NCI-H1436 (cell line): ENCODE data around the gene SLC22A3.
"Not testable (repeated sequence)": the region's sequence is repeated elsewhere in the genome, so short reads cannot be mapped to it uniquely, and the experiment has no call there.

ENCODE experiments used
- DNase-seq: peaks from one replicate; lab custom pipeline; 2025; lab: John Stamatoyannopoulos, UW

The SLC22A3 gene

DNA sequence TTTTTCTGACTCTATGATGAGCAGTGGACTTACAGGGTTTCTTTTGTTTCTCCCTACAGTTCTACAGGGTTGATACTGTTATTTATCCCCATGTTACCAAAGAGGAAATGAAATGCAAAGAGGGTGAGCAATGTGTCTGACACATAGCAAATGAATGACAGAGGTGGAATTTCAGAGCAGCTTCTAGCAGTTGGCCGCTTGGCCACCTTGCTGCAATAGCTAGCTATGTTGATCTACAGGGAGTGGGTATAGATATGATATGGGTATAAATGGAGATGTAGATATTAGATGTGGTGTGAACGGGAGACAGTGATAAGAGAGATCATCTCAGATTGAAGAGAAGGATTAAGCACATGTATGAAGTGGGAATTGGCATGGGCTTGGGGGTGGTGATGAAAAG lies 10.9 kb upstream of the SLC22A3 start:
- DNase-seq: no peak

DNA sequence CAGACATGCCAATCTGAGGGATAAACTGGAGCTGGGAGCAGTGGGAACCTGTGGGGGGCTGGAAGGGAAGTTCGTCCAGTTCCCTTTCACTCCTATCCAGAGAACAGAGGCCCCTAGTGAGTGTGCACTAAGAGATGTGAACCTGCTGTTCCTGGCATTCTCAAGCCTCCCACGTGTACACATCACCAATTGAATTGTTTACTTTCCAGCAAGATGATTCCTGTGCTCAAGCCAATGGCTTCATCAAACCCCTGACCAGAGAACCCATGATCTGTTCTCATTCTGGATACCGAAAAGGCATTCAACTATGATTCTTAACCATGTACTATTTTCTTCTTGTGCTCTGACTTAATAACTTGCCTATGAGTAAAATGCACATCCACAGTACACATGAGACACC lies 10.2 kb upstream of the SLC22A3 start:
- no peak for DNase-seq

DNA sequence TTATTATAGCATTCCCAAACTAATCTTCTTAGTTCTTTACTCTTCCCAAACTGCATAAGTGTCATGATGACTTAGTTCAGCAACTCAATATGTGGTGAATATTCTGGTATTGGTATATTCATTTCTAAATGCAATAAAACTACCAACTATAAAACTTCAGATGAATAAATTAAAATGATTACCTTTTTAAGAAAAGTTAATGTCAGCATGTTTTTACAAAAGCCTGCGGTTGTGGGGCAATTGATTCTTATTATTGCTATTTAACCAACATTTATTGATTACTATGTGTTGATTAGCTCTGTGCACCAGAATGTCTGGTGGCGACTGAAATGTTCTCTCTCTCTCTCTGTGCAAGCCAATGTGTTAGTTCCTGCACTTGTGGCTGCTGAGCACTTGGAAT lies 5.0 kb upstream of the SLC22A3 start:
- DNase-seq: no peak

DNA sequence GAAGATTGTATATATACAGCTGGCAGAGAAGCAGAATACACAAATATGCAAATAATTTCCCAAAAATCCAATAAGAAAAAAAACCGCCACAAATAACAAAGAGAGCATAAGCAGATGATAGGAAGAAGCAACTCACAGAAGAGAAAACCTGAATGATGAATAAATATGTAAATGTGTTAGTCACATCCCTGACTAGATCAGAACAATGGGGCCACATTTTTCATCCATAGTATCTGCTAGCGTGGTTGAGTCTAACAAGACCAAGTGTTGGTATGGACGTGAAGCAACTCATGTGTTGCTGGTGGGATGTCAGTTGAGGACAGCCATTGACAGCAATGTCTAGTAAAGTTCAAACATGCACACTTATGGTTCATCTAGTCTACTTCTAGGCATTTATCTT lies 3.9 kb upstream of the SLC22A3 start:
- DNase-seq: no peak

DNA sequence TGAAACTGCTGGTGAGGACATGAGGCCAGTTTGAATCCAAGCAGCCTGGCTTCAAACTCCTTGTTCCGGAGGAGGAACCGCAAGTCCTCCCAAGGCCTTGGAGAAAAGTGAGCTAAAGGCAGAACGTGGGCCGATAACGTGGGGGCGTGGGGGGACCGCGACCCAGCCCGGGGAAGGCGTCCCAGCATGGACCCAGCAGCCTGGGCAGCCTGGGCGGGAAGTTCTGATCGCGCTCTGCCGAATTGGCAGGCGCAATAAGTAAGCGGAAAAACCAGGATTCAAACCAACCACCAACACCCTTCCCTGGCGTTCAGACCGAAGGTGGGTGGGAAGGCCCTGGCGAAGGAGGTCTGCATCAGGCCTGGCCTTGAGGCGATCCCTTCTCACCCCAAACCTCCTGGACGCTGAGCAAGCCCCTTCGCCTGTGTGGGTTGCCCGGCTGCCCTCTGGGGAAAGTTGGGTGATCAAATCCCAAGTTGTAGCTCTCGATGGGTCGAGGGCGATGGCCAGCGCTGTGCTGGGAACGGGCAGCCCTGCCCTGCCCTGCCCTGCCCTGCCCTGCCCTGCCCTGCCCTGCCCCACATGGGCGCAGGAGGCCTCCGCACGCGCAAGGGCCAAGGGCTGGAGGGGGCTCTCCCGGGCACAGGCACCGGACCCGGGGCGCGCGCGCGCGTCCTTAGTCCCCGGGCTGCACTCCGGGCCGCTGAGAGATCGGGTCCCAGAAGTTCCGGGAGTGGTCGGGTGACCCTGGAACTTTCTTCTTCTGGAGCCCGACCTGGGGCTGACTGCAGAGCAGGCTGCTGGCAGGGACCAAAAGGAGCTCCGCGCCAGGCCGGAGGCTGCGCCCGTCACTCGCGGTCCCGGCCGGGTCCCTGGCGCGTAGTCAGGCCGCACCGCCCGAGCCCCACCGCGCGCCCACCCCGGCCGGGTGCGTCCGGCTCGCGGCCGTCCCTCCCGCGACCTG lies 637 bp upstream of the SLC22A3 start:
- no peak for DNase-seq

DNA sequence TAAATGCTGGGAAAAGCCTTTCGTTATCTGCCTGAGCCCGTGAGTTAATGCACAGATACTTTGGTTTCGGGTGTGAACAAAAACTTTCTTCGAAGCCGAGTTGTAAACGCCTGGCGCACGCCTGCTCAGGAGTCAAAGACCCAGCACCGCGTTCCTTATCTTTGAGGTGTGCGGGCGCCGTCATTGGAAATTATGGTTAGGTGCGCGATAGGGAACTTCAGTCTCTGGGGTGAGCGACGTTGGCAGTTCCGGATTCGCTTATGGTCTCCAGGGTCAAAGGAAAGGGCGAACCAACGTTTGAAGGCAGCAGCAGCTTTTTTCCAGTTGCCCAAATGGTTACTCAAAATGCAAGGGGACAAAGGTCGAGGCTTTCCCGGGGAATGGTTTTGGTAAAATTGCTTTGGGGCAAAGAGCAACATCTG lies 853 bp downstream of the SLC22A3 start:
- DNase-seq: no peak

DNA sequence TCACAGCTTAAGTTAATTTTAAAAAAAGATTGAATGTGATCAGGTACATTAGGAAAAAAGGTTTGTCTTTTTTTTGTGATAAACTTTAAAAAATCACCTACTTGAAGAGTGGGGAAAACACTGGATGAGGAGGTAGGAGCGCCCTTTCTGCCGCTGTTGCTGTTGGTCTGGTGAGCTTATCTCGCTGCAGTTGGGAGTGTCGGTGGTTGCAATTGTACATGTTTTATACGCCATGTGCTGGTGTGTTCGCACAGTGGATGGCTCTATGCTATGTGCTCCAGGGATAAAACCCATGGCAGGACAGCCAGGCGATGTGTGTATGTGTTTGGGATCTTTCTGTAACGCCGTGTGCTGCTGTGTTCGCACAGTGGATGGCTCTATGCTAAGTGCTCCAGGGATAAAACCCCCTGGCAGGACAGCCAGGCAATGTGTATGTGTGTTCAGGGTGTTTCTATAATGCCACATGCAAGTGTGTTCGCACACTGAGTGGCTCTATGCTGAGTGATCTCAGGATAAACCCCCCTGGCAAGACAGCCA lies 1.7 kb downstream of the SLC22A3 start:
- DNase-seq: no peak

DNA sequence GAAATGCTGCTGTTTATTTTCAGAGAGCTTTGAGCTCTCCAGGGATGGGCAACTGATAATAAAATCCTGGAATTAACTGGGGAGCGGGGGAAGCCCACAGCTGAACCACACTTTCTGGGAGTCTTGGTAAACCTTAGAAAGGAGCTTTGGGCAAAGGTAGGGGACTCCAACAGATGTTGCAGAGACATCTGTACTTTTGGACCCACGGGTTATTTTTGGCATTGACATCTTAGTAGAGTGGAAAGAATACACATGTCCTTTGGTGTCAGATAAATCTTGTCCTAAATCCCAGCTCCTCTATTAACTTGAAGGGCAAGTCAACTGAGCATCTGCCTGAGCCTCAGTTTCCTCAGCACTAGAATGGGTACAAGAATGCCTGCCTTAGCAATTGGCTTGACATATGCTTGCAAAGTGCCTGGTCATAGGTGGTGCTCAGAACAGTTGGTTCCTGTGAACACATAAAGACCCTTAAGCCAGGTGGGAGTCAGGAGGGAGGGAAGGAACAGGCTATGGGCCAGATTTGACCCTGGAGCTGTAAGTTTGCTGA lies 5.8 kb downstream of the SLC22A3 start:
- DNase-seq: no peak

DNA sequence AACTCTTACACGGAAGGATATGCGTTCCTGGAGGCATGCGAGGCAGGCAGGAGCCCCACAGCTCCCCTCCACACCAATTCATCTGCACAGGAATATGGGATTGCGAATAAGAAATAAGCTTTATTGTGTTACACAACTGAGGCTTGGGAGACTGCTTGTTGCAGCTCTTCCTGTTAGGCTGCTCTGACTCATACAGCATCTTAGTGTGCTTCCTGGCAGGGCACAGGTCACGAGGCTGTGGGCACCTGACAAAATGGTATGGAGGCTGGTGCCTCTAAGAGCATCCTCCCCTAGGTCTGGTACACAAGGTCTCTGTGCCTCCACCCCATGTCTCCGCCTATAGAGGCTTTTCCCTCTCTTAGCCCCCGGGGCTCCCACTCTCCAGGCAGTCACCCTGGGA lies 6.8 kb downstream of the SLC22A3 start:
- no peak for DNase-seq

DNA sequence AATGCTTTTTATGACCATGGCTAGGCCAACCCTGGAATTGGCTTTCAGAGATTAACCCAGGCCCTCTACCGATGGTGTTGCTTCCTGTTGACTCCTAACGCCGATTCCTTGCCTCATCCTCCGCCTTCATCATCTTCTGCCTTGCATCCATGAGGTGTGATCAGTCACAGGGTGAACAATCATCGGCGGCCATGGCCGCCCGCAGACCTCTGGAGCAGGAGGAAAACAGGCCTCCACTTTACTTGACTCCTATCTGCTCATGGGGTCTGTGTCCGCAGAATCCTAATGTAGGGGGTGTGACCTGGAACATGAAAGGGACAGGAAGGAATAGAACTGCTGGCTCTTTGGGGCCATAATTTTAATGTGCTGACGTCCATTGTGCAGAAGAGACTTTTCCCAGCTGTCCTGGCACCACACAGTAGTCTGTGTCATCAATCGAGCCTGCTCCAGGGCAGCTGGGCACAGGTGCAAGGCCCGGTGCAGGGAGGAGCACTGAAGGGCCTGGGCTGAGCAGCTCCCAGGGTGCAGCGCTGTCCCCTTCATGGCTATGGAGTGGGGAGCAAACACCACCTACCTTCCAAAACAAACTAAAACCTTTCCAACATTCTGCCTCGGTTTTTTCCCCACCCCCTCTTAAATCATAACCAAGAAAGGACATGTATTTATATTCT lies 8.0 kb downstream of the SLC22A3 start:
- DNase-seq: no peak

DNA sequence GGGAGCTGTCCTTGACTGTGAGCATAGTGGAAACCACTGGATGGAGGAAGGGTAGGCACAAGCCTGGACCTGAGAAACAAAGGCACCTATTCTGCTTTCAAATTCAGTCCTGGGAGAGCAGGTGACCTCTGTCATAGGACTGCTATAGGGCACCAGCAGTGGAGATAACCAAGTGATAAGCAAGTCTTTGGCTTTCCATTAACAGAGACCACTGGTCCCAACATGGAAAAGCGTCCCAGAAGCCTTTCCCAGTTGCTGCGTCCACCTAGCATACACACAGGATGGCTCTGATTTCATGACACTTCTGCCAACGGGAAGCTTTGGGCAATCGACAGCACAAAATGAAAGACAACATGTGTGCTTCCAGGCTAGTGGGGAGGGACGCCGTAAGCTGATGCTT lies 8.9 kb downstream of the SLC22A3 start:
- DNase-seq: no peak

DNA sequence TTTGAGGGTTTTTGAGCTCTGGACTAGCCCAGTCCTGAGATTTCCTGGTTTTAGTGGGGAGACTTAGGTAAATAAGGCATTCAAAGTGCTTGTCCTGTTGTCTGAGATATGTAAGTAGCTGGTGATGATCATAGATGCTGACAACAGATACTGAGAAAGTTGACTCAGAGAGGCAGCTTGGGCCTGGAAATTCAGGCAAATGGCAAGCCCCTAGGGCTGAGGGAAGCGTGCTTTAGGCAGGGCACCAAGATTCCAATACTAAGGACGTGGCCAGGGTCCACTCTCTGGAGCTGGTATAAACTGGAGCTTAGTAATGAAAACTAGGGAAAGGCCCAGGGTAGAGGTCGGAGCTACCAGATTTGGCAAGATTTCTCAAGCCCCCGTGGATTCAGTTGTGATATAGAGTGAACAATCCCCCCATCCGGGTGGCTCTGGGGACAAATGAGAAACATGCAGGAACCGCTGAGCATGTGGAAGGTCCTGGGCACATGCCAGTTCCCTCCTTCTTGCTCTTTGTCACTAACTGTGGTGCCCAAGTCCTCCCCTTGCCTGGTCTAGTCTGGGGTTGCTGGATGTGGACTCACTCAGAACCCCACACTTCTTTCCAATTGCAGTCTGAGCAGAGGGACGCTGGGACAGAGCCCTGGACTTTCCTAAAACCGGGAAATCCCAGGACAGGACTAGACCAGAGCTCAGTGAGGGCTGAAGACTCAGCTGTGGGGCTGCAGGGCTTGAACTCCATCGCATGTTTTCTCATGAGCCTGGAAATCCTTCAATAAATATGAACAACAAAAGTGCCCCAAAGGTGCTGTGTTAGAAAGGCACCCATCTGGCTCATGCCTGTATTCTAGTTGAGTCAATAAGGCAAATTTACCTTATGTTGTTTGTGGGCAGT lies 10.3 kb downstream of the SLC22A3 start:
- DNase-seq: no peak

DNA sequence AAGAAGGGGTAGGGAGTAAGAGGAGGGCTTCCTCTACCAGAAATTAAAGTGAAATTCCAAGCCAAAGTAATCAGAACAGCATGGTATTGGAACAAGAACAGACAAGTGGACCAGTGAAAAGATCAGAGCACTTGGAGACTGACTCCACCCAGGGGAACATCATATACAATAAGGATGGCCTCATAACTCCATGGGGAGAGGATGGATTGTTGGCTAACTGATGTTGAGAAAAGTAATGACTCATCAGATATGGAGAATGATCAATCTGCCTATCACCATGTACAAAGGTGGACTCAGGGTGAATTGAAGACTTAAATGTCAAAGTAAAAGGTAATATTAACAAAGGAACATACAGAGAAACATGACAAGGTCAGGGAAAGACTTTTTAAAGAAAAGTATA lies 12.8 kb downstream of the SLC22A3 start:
- no peak for DNase-seq

DNA sequence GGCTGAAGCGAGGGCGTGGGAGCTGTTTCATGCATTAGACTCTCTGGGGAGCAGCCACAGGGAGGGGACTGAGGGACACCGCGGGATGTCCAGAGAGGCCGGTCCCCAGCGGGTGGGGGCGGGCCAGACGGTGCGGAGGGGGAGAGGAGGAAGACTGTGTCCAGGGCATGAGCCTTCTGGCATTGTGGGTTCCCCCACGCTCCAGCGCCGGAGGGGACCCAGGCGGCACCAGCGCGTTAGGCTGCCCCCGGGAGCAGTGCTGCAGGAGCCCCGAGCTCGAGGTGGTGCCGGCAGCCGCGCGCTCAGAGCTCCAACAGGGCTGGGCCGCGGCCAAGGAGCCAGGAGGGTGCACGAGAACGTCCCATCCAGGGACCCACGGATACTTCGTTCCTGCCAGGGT lies 14.4 kb downstream of the SLC22A3 start:
- no peak for DNase-seq

DNA sequence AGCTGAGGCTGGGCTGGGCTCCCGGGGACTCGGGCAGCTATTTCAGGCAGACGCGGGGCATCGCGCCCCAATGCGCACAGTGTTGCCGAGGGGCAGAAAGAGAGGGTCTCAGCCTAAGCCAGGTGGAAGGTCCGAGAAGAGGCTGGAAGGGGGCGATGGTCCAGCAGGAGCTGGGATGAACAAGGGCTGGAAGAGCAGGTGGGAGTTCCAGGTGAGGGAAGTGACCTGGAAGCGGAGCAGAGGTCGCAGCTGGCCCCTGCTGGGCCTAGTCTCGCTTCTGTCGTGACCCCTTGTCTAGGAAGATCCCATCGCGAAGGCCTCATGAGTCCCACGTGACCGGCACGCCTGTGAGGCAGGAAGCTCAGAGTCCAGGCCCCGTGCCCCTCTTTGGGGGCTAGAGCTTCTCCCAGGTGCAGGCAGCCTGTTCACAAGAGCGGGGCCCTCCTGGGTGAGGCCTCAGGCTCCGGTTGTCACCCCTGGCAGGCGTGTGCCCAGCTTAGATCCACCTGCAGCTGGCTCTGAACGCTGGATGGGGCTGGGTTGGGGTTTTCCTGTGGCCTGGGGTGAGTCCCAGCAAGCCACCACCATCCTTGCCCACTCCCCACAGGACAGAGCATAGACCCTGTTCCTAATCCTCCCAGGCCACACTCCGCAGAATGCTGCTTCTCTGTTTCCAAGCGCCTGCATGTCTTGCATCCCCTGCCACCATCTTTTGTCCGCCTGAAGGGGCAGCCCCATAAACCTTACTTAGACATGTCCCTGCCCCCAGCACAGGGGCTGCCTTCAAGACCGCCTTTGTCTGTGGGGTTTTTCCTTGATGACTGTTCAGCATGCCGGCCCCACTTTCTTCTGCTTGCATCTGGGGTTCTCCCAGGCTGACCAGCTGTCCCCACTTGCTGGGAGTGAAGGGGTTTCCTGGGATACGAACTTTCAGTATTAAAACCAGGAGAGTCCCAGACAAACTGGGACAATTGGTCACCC lies 15.1 kb downstream of the SLC22A3 start:
- DNase-seq: no peak

DNA sequence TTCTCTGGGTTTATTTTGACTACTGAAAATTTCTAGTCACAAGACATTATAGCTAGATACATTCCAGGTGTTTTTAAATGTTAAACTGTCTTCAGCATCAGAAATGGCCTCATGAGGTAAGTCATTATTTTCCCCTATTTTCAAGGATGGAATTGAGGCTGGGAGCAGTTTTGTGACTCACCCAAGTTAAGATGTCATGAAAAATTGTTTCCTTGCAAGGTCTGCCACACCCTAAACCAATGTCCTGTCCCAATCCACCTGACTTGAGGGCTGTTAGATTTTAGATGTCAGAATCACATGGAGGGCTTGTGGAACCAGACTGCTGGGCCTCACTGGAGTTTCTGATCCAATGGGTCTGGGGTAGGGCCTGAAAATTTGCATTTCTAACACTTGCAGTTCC lies 16.9 kb downstream of the SLC22A3 start:
- no peak for DNase-seq

DNA sequence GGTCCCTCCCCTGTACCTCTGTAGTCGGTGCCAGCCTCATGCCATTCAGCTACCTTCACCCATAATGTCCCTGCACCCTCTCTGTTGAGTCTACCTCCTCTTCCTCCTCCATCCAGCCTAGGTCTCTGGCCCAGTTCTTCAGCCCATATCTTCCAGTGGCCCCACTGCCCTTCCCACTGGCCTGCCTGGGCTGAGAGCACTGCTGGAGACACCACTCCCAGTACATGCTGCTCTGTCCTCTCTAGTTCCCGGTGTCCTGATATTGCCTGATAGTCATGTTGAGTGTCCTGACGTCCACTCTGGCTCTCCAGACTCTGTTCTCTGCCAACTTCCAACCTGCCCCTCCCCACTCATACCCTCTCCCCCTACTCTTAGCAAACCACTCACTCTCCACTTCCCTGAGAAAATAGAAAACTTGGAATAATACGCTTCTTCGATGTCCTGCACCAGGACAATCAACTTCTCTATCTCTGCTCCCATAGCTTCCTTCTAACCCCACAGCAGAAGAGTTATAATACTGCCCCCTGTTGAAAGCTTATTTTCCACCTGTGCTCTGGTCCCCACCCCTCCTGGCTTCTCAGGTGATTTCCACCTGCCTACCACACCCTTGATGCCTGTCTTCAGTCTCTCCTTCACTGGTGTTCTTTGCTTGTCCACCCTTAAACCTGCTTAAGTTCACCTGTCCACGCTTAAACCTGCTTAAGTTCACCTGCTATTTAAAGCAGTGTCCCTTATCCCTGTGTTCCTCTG lies 19.8 kb downstream of the SLC22A3 start:
- no peak for DNase-seq

DNA sequence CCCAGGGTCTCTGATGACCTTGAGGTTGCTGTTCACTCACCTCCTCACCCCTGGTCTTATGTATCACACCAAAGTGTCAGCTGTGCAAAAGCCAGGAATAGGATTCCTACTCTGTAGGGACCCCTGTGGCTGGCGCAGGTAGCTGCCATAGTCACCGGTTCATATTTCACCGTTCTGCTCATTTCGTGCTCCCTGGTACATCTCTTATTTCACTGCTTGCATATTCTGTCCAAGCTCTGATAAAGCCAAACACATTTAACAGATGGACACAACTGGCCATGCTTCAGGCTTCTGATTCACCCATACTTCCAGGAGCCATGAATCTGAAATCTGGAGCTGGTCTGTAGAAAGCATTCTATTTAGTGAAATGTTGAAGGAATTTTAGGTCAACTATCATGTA lies 20.5 kb downstream of the SLC22A3 start:
- DNase-seq: no peak

DNA sequence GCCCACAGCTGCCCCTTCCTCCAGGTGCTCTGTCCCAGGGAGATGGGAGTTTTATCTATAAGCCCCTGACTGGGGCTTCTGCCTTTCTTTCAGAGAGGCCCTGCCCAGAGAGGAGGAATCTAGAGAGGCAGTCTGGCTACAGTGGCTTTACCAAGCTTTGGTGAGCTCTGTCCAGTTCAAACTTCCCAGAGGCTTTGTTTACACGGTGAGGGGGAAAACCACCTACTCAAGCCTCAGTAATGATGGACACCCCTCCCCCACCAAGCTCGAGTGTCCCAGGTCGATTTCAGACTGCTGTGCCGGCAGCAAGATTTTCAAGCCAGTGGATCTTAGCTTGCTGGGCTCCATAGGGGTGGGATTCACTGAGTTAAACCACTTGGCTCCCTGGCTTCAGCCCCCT lies 25.4 kb downstream of the SLC22A3 start:
- not testable (repeated sequence) for DNase-seq
